Panc1 (cell line): ENCODE measurements around the gene WRAP73. TPM values are rescaled to one million over a fixed set of nuclear protein-coding genes. Genes with fewer than 3 reads are reported as not detected.

Source experiments
- ATAC-seq: fragments of 200-7000 bp; cut with Tn5 transposase; 2 replicates; pipeline ENCODE4 v1.9.1; 2020; ENCODE audit warnings: mild to moderate bottlenecking, moderate library complexity
- BruUV-seq: library from RNA; stranded (reverse); fragments of 400-500 nt; replicated peaks from 2 replicates; lab custom pipeline; 2021; lab: Mats Ljungman, UMichigan
- CTCF ChIA-PET: fragments of 300-600 bp; sonication (Branson Sonifier 250); formaldehyde crosslinking; loops from one replicate; lab custom pipeline; 2022; ENCODE audit warnings: antibody characterized with exemption; lab: Charles Lee
- POLR2A ChIA-PET: fragments of 300-600 bp; sonication (Branson Sonifier 250); formaldehyde crosslinking; loops from one replicate; lab custom pipeline; 2022; ENCODE audit warnings: antibody characterized with exemption; lab: Charles Lee
- DNase-seq: peaks from one replicate; pipeline ENCODE4 v3.0.0-alpha.2; 2010; ENCODE audit warnings: low read depth, low spot score
- H3K27ac ChIP-seq: 2 replicates; pipeline ENCODE4 v1.5.1; 2011; ENCODE audit warnings: mild to moderate bottlenecking, low read length, inconsistent platforms
- H3K27me3 ChIP-seq: fragments of 200-500 bp; sonication (Bioruptor generic); 2 replicates; pipeline ENCODE4 v1.6.0; 2014; ENCODE audit warnings: low read length, inconsistent platforms; ENCODE audit not compliant: control insufficient read depth, insufficient read depth
- H3K36me3 ChIP-seq: fragments of 200-500 bp; sonication (Bioruptor generic); 2 replicates; pipeline ENCODE4 v1.5.1; 2014; ENCODE audit warnings: inconsistent platforms, mild to moderate bottlenecking, low read length, moderate library complexity; ENCODE audit not compliant: control insufficient read depth, insufficient read depth
- H3K4me1 ChIP-seq: 2 replicates; pipeline ENCODE4 v1.5.1; 2011; ENCODE audit warnings: inconsistent platforms, mild to moderate bottlenecking, low read length, moderate library complexity; ENCODE audit not compliant: control insufficient read depth, insufficient read depth
- H3K4me3 ChIP-seq, 2 experiments: 2 replicates each; pipeline ENCODE4 v1.5.1; 2011 to 2012; ENCODE audit warnings: low read depth in 2 of 2, low read length in 2 of 2, mild to moderate bottlenecking in 2 of 2, inconsistent platforms in 1 of 2, moderate library complexity in 1 of 2
- H3K9me3 ChIP-seq: fragments of 200-500 bp; sonication (Bioruptor generic); 2 replicates; pipeline ENCODE4 v1.5.1; 2014; ENCODE audit warnings: low read depth, mild to moderate bottlenecking, inconsistent platforms, low read length, moderate library complexity; ENCODE audit not compliant: control insufficient read depth, insufficient read depth
- CTCF ChIP-seq: fragments of 450-650 bp; IDR thresholded peaks from 2 replicates; pipeline ENCODE4 v1.5.1; 2017; ENCODE audit warnings: mild to moderate bottlenecking
- POLR2AphosphoS5 ChIP-seq: IDR thresholded peaks from 2 replicates; pipeline ENCODE4 v1.6.1; 2012; ENCODE audit warnings: mild to moderate bottlenecking, low read depth, low read length, moderate library complexity
- SIN3A ChIP-seq: IDR thresholded peaks from 2 replicates; pipeline ENCODE4 v1.6.1; 2012; ENCODE audit warnings: low read depth, mild to moderate bottlenecking, low read length, moderate library complexity, borderline replicate concordance; ENCODE audit not compliant: insufficient read depth
- TCF7L2 ChIP-seq: IDR thresholded peaks from 2 replicates; pipeline ENCODE4 v1.6.1; 2011; ENCODE audit warnings: mild to moderate bottlenecking, low read depth, low read length, inconsistent platforms
- in situ Hi-C: cut with HindIII; loops from 2 replicates; pipeline ENCODE4 v1.10.0; 2016; ENCODE audit warnings: low sequenced_read_pairs, low pct_unique_long_range_greater_than_20kb
- intact Hi-C: fragments of 100-400 bp; cut with micrococcal nuclease; formaldehyde crosslinking; loops from one replicate; pipeline ENCODE4 v1.10.0; 2022; ENCODE audit not compliant: unreplicated experiment
- total RNA-seq: library from RNA; stranded (reverse); gene quantifications from one replicate; pipeline ENCODE4 v1.2.1, GENCODE V29; 2021; ENCODE audit not compliant: unreplicated experiment
- TF ChIP-seq, protein P1 (sequence below), 2 experiments: IDR thresholded peaks; 2 replicates each; pipeline ENCODE4 v1.6.1; 2011 to 2012; ENCODE audit warnings: low read depth in 2 of 2, control low read depth in 1 of 2, low read length in 1 of 2, mild to moderate bottlenecking in 1 of 2, moderate library complexity in 1 of 2; ENCODE audit not compliant: insufficient read depth in 1 of 2

Gene WRAP73
- total RNA-seq, 1 experiment from 2014 or later = 27.1 TPM

DNA sequence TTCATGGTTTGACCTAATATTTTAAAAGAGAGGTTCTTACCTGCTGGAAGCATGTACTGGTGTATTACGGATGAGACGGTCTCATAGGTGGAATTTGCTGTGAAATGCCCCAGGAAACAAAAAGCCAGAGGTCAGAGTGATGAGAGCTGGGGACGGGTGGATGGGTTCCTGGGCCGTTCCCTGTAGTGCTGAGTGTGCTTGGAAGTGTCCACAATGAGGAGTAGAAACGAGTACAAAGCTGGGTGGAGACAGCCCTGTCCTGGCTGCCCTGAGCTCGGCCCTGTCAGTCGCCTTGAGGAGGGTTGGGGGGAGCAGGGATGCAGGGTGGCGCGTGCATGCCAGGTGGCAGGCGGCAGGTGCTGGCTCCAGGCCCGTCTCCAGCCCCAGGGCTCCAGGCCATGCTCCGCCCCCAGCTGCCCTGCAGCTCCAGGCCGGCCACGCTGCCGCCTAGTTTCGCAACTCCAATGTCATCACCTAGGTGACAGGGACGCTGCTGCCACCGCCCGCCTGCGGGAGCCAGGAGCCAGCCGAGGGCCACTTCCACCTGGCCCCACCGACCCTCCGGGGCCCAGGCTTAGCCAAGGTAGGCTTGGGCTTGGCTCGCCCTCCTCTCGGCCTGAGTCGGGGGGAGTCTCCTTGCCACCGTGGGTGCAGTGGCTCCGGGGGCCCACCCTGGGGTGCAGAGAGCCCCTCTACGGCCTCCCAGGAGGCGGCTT, 18.8 kb upstream of the WRAP73 start:
- H3K36me3 ChIP-seq = no peaks in the 10 kb centered on the region
- no peaks in the 10 kb centered on the region for H3K9me3 ChIP-seq
- DNase-seq (no peak), ATAC-seq (peak; percentile 73)
- ChIA-PET CTCF (no interaction called here), POLR2A (interaction anchor here (0.5 kb wide), 1 partner anchor 10 kb away, joined by 5 read pairs; no protein-coding TSS in a partner anchor)
- no peaks in the 10 kb centered on the region for H3K27me3 ChIP-seq
- no peak overlapping the region for H3K27ac ChIP-seq
- TF ChIP-seq, protein P1, sequence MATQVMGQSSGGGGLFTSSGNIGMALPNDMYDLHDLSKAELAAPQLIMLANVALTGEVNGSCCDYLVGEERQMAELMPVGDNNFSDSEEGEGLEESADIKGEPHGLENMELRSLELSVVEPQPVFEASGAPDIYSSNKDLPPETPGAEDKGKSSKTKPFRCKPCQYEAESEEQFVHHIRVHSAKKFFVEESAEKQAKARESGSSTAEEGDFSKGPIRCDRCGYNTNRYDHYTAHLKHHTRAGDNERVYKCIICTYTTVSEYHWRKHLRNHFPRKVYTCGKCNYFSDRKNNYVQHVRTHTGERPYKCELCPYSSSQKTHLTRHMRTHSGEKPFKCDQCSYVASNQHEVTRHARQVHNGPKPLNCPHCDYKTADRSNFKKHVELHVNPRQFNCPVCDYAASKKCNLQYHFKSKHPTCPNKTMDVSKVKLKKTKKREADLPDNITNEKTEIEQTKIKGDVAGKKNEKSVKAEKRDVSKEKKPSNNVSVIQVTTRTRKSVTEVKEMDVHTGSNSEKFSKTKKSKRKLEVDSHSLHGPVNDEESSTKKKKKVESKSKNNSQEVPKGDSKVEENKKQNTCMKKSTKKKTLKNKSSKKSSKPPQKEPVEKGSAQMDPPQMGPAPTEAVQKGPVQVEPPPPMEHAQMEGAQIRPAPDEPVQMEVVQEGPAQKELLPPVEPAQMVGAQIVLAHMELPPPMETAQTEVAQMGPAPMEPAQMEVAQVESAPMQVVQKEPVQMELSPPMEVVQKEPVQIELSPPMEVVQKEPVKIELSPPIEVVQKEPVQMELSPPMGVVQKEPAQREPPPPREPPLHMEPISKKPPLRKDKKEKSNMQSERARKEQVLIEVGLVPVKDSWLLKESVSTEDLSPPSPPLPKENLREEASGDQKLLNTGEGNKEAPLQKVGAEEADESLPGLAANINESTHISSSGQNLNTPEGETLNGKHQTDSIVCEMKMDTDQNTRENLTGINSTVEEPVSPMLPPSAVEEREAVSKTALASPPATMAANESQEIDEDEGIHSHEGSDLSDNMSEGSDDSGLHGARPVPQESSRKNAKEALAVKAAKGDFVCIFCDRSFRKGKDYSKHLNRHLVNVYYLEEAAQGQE (IDR thresholded peaks at IDR 0.05; ENCODE audit: insufficient read depth in 1 of 2, low read depth in 2 of 2, low read length in 1 of 2) = no peak
- TF ChIP-seq CTCF = no peak
- no peak for TF ChIP-seq POLR2AphosphoS5
- 0 out of 2 replicates have a peak, but pooled peaks have one; percentile 39 for TF ChIP-seq SIN3A
- BruUV-seq = no TSS peak
- H3K4me1 ChIP-seq = peaks cover 27% of the 10 kb centered on the region
- intact Hi-C loops (no loop called here), in situ Hi-C loops (no loop called here)
- H3K4me3 ChIP-seq = no peak overlapping the region

DNA sequence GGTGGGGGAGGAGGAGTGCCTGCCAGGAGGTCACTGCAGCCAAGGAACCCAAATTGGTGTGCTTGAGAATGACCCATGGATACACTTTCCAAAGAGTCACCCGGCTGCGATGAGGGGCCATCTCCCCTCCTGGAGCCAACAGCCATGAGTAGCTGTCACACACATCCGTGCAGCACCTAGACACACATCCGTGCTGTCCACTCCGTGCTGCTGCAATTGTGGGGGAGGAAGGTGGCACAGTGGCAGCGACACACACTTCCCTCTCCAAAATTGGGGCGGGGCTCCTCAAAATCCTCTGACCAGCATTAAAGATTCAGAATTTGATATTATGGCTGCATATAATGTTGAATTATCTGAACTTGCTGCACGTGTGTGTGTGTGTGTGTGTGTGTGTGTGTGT, 18.2 kb upstream of the WRAP73 start:
- POLR2A ChIA-PET = interaction anchor here (0.5 kb wide), 1 partner anchor 10 kb away, joined by 5 read pairs; no protein-coding TSS in a partner anchor
- TF ChIP-seq SIN3A (no peak), POLR2AphosphoS5 (no peak), CTCF (no peak), TCF7L2 (no peak)
- TF ChIP-seq, protein P1 (IDR thresholded peaks at IDR 0.05; ENCODE audit: insufficient read depth in 1 of 2, low read depth in 2 of 2, low read length in 1 of 2) = no peak
- no peak overlapping the region for H3K27ac ChIP-seq
- no peaks in the 10 kb centered on the region for H3K9me3 ChIP-seq
- no peak for DNase-seq
- no peaks in the 10 kb centered on the region for H3K27me3 ChIP-seq
- no peaks in the 10 kb centered on the region for H3K36me3 ChIP-seq
- BruUV-seq = no TSS peak
- in situ Hi-C loops = no loop called here
- intact Hi-C loops = no loop called here
- CTCF ChIA-PET = no interaction called here
- H3K4me3 ChIP-seq = no peak overlapping the region
- peaks cover 25% of the 10 kb centered on the region for H3K4me1 ChIP-seq
- ATAC-seq = no peak
